Measurements from ENCODE around the gene CFB.
A peak's percentile ranks its signal among the peaks of the same experiment; 100 is the strongest.

CFB gene

DNA sequence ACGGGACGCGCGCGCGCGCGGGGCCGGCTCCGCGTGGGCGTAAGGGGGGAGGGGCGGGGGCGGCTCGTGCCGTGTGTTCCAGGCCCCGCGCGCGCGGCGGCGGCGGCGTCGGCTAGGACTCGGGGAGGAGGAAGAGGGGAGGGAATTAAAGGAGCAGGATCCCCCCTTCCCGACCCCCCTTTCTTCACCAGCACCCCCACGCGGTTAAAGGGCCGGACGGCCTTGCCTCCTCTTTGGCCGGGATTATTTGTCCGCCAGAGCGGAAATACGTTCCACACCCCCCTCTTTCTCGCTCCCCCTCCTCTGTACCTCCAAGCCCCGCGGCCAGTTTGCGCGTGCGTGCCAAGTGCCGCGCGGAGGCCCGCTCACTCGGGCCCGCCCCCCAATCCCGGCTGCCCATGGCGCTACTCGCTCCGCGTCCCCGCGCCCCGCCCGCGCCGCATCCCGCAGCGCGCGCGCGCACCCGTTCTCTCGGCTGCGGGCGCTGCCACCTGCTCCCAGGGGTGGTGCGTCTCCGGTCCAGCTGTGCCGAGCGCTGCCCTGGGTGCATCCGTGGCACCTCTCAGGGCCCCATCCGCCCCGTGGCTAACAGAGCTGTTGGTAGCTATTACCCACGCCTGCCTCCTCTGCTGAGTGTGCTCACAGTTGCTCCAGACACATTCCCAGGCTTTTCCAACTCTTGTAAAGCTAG lies 43.8 kb upstream of the CFB start, which contains the start of gene ZBTB12:
TSS of gene ZBTB12 (minus strand) at position 134 of the 691 bp plus-strand sequence. CDS start 781 bp downstream, outside the sequence.
- peak; percentile 99 for DNase-seq (ENCODE audit: low spot score)
- peaks cover 0 to 3% (median 0%) of the 10 kb centered on the region in 3 experiments for H3K27me3 ChIP-seq (ENCODE audit: control insufficient read depth in 3 of 3, insufficient read depth in 3 of 3, low read depth in 1 of 3, low read length in 3 of 3)

DNA sequence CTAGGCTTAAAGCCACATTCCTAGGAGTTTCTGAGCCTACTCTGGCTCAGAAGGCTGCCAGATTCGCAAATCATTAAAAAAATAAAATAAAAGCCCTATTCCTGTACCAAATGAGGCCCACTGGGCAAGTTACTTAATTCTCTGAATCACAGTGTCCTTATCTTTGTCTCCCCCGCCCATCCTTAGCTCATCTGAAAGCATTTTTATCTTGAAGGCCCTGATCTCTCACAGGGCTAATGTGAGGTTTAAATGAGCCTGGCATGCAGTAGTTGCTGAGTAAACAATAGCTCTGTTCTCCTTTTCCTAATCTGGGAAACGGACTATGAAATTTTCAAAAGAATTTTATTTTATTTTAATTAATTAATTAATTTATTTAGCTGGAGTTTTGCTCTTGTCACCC lies 41.9 kb upstream of the CFB start:
- Histone ChIP-seq H3K4me3 (ENCODE audit: low read length in 2 of 2) (no peak overlapping the region), H3K4ac (ENCODE audit: low read length) (no peak overlapping the region), H4K91ac (ENCODE audit: low read depth, low read length, poor library complexity) (no peak overlapping the region), H3K79me1 (ENCODE audit: low read depth, low read length) (peaks cover 6% of the 10 kb centered on the region), H3K23ac (ENCODE audit: low read depth, low read length, poor library complexity) (no peak overlapping the region), H3K18ac (ENCODE audit: low read length) (no peak overlapping the region), H3K36me3 (replicated peaks in 1 of 2; ENCODE audit: control insufficient read depth in 2 of 2, insufficient read depth in 2 of 2, low read length in 2 of 2) (peaks cover 5 to 19% of the 10 kb centered on the region in 2 donors), H3K27me3 (ENCODE audit: control insufficient read depth in 3 of 3, insufficient read depth in 3 of 3, low read depth in 1 of 3, low read length in 3 of 3) (peaks cover 0 to 3% (median 0%) of the 10 kb centered on the region in 3 experiments), H3K9ac (ENCODE audit: low read depth, low read length, poor library complexity) (no peak overlapping the region), H3K14ac (ENCODE audit: low read length) (no peak overlapping the region), H3K4me2 (ENCODE audit: insufficient read depth, low read length, poor library complexity, severe bottlenecking) (no peak overlapping the region), H2AFZ (ENCODE audit: low read length) (no peak overlapping the region), H4K8ac (ENCODE audit: low read depth, low read length) (no peak overlapping the region), H2BK5ac (ENCODE audit: low read length) (no peak overlapping the region), H2BK120ac (ENCODE audit: low read depth, low read length) (no peak overlapping the region), H3K27ac (replicated peaks; ENCODE audit: low read length) (no peak overlapping the region), H3K4me1 (ENCODE audit: control insufficient read depth in 2 of 2, insufficient read depth in 1 of 2, low read depth in 1 of 2, low read length in 2 of 2) (peaks cover 19 to 20% of the 10 kb centered on the region in 2 donors), H3K9me3 (replicated peaks in 1 of 2; ENCODE audit: control insufficient read depth in 2 of 2, insufficient read depth in 1 of 2, low read depth in 1 of 2, low read length in 2 of 2) (no peaks in the 10 kb centered on the region), H2AK5ac (ENCODE audit: low read depth, low read length) (no peak overlapping the region), H2BK12ac (ENCODE audit: low read length) (no peak overlapping the region), H2BK15ac (ENCODE audit: low read length) (no peak overlapping the region)
- DNase-seq (ENCODE audit: low spot score), result no peak
- WGBS, 2 donors (ENCODE audit: extremely low coverage in 2 of 2, insufficient read length in 2 of 2, insufficient replicate concordance in 1 of 2), result no CpG with 5 or more reads among the region's 3 CpGs

More for the DNA sequence above, 43.8 kb upstream of the CFB start, which contains the start of gene ZBTB12:
- Histone ChIP-seq H3K9me3 (replicated peaks in 1 of 2; ENCODE audit: control insufficient read depth in 2 of 2, insufficient read depth in 1 of 2, low read depth in 1 of 2, low read length in 2 of 2) (no peaks in the 10 kb centered on the region), H2BK120ac (ENCODE audit: low read depth, low read length) (no peak within 1 kb of the TSS), H4K8ac (ENCODE audit: low read depth, low read length) (no peak within 1 kb of the TSS), H3K4ac (ENCODE audit: low read length) (no peak within 1 kb of the TSS), H2AK5ac (ENCODE audit: low read depth, low read length) (peak within 1 kb of the TSS; percentile 87), H3K27ac (replicated peaks; ENCODE audit: low read length) (peak within 1 kb of the TSS; percentile 74), H3K4me1 (ENCODE audit: control insufficient read depth in 2 of 2, insufficient read depth in 1 of 2, low read depth in 1 of 2, low read length in 2 of 2) (peaks cover 23 to 25% of the 10 kb centered on the region in 2 donors), H3K23ac (ENCODE audit: low read depth, low read length, poor library complexity) (peak within 1 kb of the TSS; percentile 94), H3K9ac (ENCODE audit: low read depth, low read length, poor library complexity) (peak within 1 kb of the TSS; percentile 97), H3K4me3 (ENCODE audit: low read length in 2 of 2) (peak within 1 kb of the TSS; percentile 65 to 83), H4K91ac (ENCODE audit: low read depth, low read length, poor library complexity) (peak within 1 kb of the TSS; percentile 57), H3K36me3 (replicated peaks in 1 of 2; ENCODE audit: control insufficient read depth in 2 of 2, insufficient read depth in 2 of 2, low read length in 2 of 2) (peaks cover 5 to 22% of the 10 kb centered on the region in 2 donors), H2AFZ (ENCODE audit: low read length) (peak within 1 kb of the TSS; percentile 92), H2BK12ac (ENCODE audit: low read length) (peak within 1 kb of the TSS; percentile 4), H2BK5ac (ENCODE audit: low read length) (peak within 1 kb of the TSS; percentile 69), H3K18ac (ENCODE audit: low read length) (peak within 1 kb of the TSS; percentile 96), H3K4me2 (ENCODE audit: insufficient read depth, low read length, poor library complexity, severe bottlenecking) (peak within 1 kb of the TSS; percentile 93), H3K79me1 (ENCODE audit: low read depth, low read length) (peaks cover 11% of the 10 kb centered on the region), H2BK15ac (ENCODE audit: low read length) (peak within 1 kb of the TSS; percentile 77), H3K14ac (ENCODE audit: low read length) (no peak within 1 kb of the TSS)
- whole genome bisulfite sequencing, 2 donors (ENCODE audit: extremely low coverage in 2 of 2, insufficient read length in 2 of 2, insufficient replicate concordance in 1 of 2), result no CpG with 5 or more reads among the region's 77 CpGs

DNA sequence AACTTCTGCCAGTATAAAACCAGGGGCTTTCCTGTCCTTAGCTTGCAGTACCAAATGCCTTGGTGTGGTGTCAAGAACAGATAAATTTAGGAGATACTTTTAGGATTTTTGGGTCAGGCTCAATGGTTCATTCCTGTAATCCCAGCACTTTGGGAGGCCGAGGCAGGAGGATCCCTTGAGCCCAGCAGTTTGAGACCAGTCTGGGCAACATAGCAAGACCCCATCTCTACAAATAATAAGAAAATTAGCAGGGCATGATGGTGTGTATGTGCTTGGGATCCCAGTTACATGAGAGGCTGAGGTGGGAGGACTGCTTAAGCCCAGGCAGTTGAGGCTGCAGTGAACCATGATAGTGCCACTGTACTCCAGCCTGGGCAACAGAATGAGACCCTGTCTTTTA lies 40.9 kb upstream of the CFB start:
- Histone ChIP-seq H3K23ac (ENCODE audit: low read depth, low read length, poor library complexity) (no peak overlapping the region), H2AK5ac (ENCODE audit: low read depth, low read length) (no peak overlapping the region), H3K14ac (ENCODE audit: low read length) (no peak overlapping the region), H3K27ac (replicated peaks; ENCODE audit: low read length) (no peak overlapping the region), H3K4me1 (ENCODE audit: control insufficient read depth in 2 of 2, insufficient read depth in 1 of 2, low read depth in 1 of 2, low read length in 2 of 2) (peaks cover 16% of the 10 kb centered on the region in 2 donors), H4K91ac (ENCODE audit: low read depth, low read length, poor library complexity) (no peak overlapping the region), H2AFZ (ENCODE audit: low read length) (no peak overlapping the region), H3K4me2 (ENCODE audit: insufficient read depth, low read length, poor library complexity, severe bottlenecking) (no peak overlapping the region), H3K9me3 (replicated peaks in 1 of 2; ENCODE audit: control insufficient read depth in 2 of 2, insufficient read depth in 1 of 2, low read depth in 1 of 2, low read length in 2 of 2) (no peaks in the 10 kb centered on the region), H3K9ac (ENCODE audit: low read depth, low read length, poor library complexity) (no peak overlapping the region), H4K8ac (ENCODE audit: low read depth, low read length) (no peak overlapping the region), H3K4me3 (ENCODE audit: low read length in 2 of 2) (no peak overlapping the region), H2BK15ac (ENCODE audit: low read length) (no peak overlapping the region), H3K18ac (ENCODE audit: low read length) (no peak overlapping the region), H3K36me3 (replicated peaks in 1 of 2; ENCODE audit: control insufficient read depth in 2 of 2, insufficient read depth in 2 of 2, low read length in 2 of 2) (peaks cover 0 to 9% of the 10 kb centered on the region in 2 donors), H3K79me1 (ENCODE audit: low read depth, low read length) (peaks cover 1% of the 10 kb centered on the region), H3K4ac (ENCODE audit: low read length) (no peak overlapping the region), H2BK12ac (ENCODE audit: low read length) (no peak overlapping the region), H3K27me3 (ENCODE audit: control insufficient read depth in 3 of 3, insufficient read depth in 3 of 3, low read depth in 1 of 3, low read length in 3 of 3) (peaks cover 0 to 3% (median 0%) of the 10 kb centered on the region in 3 experiments), H2BK120ac (ENCODE audit: low read depth, low read length) (no peak overlapping the region), H2BK5ac (ENCODE audit: low read length) (no peak overlapping the region)
- no CpG with 5 or more reads among the region's 1 CpG for whole genome bisulfite sequencing, 2 donors (ENCODE audit: extremely low coverage in 2 of 2, insufficient read length in 2 of 2, insufficient replicate concordance in 1 of 2)
- no peak for DNase-seq (ENCODE audit: low spot score)

DNA sequence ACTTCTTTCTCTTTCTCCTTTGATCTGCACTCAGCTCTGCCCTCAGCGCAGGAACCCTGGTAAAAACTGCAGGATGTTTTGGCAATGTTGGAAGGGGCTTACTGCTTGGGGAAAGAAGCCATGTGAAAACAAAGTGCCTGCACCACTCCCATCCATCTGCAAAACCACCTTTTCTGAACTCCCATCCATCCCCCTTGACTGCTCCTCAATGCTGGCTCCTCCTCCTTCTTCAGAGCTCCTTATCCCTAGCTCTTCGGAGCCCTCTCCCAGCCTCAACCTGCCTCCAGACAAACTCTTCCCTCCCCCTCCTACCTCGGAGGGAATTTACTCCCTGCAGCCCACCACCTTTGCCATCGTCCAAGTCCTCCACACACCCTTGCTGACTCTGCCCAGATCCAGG lies 39.8 kb upstream of the CFB start:
- peak overlapping the region; percentile 79 for H2AFZ ChIP-seq (ENCODE audit: low read length)
- H2BK120ac ChIP-seq (ENCODE audit: low read depth, low read length), result no peak overlapping the region
- H3K4me1 ChIP-seq (ENCODE audit: control insufficient read depth in 2 of 2, insufficient read depth in 1 of 2, low read depth in 1 of 2, low read length in 2 of 2), result peaks cover 12% of the 10 kb centered on the region in 2 donors
- no peak overlapping the region for H3K23ac ChIP-seq (ENCODE audit: low read depth, low read length, poor library complexity)
- no peaks in the 10 kb centered on the region for H3K79me1 ChIP-seq (ENCODE audit: low read depth, low read length)
- H3K9ac ChIP-seq (ENCODE audit: low read depth, low read length, poor library complexity), result no peak overlapping the region
- no peaks in the 10 kb centered on the region for H3K9me3 ChIP-seq (replicated peaks in 1 of 2; ENCODE audit: control insufficient read depth in 2 of 2, insufficient read depth in 1 of 2, low read depth in 1 of 2, low read length in 2 of 2)
- H3K18ac ChIP-seq (ENCODE audit: low read length), result peak overlapping the region; percentile 33
- H3K27ac ChIP-seq (replicated peaks; ENCODE audit: low read length), result peak overlapping the region; percentile 31
- H3K4me3 ChIP-seq (ENCODE audit: low read length in 2 of 2), result no peak overlapping the region
- no peak overlapping the region for H4K8ac ChIP-seq (ENCODE audit: low read depth, low read length)
- H2BK5ac ChIP-seq (ENCODE audit: low read length), result no peak overlapping the region
- peaks cover 0 to under 1% of the 10 kb centered on the region in 2 donors for H3K36me3 ChIP-seq (replicated peaks in 1 of 2; ENCODE audit: control insufficient read depth in 2 of 2, insufficient read depth in 2 of 2, low read length in 2 of 2)
- peak overlapping the region; percentile 41 for H3K4me2 ChIP-seq (ENCODE audit: insufficient read depth, low read length, poor library complexity, severe bottlenecking)
- H3K14ac ChIP-seq (ENCODE audit: low read length), result no peak overlapping the region
- no peak overlapping the region for H2AK5ac ChIP-seq (ENCODE audit: low read depth, low read length)
- H3K27me3 ChIP-seq (ENCODE audit: control insufficient read depth in 3 of 3, insufficient read depth in 3 of 3, low read depth in 1 of 3, low read length in 3 of 3), result peaks cover 0 to 3% (median 0%) of the 10 kb centered on the region in 3 experiments
- no peak overlapping the region for H3K4ac ChIP-seq (ENCODE audit: low read length)
- H4K91ac ChIP-seq (ENCODE audit: low read depth, low read length, poor library complexity), result no peak overlapping the region
- no CpG with 5 or more reads among the region's 4 CpGs for WGBS, 2 donors (ENCODE audit: extremely low coverage in 2 of 2, insufficient read length in 2 of 2, insufficient replicate concordance in 1 of 2)
- DNase-seq (ENCODE audit: low spot score), result no peak
- H2BK12ac ChIP-seq (ENCODE audit: low read length), result no peak overlapping the region
- H2BK15ac ChIP-seq (ENCODE audit: low read length), result no peak overlapping the region
